ENCODE measurements around the gene TRIM50.
"Not testable (repeated sequence)": the region's sequence is repeated elsewhere in the genome, so short reads cannot be mapped to it uniquely, and the experiment has no call there.

Gene TRIM50

DNA sequence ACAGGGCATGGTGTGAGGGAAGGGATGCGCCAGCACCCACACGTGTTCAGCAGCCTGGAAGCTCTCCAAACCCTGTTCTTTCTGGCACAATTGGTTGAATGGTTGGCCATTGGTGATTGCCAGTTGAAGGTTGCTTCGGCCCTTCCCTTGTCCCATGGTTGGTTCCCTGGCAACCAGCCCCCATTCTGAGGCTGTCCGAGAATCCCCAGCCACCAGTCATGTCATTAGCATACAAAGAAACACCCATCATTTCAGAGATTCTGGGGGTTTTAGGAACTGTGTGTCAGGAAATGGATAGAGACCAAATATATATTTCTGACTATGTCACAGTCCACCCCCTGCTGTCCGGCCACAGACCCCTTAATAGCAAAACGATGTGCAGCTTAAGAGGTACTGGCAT, 21.9 kb upstream of the TRIM50 start:
- no peak for DNase-seq

DNA sequence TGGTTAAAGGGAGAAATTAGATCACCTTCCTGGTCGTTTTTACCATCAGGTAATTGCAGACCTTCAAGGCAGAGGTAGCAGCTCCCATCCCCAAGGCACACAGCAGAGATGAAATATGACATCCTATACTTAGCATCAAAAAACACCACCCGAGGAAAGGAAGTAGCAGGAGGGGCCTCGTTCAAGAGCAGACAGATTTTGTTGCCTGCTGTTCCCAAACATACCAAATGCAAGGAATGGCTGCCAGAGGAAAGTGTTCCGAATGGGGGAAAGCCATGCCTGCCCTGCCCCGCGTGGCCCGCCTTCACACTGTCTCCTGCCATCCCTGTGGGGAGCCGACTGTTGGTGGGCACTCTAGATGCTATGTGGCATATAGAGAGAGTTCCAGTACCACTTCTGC, 18.1 kb upstream of the TRIM50 start:
- DNase-seq, result no peak

DNA sequence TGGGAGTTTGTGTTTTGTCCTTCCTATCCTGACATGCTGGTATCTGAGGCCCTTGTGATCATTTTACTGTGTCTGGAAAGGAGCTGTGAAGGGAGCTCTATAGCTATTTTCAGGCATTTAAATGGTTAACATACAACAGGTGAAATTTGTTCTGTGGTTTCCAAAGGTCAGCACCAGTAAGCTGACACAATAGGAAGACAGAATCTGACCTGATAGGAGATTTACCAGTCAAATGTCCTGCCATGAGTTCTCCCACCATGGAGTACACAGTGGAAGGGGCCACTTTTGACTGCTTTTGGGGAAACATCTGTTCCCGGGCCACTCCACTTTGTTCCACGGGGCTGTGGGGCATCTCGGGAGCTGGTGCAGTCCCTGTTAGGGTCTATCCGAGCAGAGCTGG, 17.7 kb upstream of the TRIM50 start:
- DNase-seq, result no peak

DNA sequence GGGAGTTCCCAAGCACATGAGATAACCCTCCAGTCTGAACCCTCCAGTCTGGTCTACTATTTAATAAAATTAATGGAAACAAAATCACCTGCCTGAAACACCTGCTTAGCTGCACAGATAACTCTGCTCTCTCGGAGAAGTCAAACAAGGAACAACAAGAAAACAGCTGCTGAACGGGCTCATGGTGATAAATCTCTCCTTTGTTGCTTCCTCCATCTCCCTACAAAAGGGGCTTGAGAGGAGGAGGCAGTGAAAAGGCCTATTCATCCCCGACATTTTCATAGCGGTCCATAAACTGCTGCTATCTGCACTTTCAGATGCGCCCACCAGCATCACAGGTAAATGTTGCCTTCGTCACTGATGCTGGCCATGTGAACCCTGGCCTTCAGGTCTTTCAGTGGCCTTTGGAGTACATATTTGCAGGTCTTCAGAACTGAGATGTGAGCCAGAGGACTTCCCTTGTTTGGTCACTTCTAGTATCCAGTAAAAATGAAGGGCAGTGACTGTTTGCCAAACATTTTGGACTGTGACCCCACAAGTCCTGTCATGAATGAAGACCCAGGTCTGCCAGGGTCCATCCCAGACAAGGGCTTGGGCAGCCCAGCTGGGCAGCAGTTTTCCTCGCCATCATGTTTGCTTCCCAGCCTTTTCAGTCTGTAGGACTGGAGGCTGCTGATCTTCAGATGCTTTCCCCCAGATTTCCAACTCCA, 15.9 kb upstream of the TRIM50 start:
- no peak for DNase-seq

DNA sequence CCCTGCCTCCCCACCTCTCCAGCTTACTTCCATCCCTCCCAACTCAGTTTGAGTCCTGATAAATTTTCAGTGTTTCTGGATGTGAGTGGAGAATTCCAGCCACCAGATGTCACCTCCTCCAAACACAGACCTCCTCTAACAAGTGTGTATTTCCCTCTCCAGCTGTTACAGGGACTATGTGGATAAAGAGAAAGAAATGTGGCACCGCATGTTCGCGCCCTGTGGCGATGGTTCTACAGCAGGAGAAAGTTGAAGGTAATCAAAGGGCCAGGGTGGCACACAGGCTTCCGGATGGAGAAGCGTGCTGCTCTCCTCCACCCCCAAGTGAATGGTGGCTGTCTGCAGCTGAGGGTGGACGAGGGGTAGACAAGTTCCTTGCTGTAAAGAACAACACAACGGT, 14.8 kb upstream of the TRIM50 start:
- no peak for DNase-seq

DNA sequence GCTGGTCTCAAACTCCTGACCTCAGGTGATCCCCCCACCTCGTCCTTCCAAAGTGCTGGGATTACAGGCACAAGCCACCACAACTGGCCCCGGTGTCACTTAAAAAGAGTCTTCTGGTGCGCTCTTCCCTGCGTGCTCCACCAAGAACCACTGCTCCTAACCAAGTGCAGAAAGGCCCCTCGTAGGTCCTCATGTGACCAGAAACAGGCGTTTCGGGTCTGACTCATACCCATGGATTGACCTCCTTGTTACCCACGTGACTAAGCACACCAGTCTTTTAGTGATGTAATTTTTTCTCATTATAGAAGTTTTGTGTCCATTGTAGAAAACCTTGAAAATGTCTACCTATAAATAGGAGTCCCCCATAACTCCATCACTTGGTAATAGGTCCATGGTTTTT, 14.0 kb upstream of the TRIM50 start:
- no peak for DNase-seq

DNA sequence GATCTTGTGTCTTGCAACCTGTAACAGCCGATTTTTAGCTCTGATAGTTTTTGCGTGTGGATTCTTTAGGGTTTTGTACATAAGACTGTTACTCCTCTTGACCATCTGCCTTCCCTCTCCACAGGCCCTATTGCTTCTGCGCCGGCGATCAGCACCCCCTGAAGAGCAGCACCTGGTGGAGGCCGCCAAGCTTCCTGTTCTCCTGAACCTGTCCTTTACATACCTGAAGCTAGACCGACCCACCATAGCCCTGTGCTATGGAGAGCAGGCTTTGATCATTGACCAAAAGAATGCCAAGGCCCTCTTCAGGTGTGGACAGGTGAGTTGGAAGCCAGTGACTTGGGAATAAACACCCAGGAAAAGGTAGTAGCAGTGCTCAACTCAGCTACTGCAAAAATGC, 12.6 kb upstream of the TRIM50 start:
- DNase-seq, result no peak

DNA sequence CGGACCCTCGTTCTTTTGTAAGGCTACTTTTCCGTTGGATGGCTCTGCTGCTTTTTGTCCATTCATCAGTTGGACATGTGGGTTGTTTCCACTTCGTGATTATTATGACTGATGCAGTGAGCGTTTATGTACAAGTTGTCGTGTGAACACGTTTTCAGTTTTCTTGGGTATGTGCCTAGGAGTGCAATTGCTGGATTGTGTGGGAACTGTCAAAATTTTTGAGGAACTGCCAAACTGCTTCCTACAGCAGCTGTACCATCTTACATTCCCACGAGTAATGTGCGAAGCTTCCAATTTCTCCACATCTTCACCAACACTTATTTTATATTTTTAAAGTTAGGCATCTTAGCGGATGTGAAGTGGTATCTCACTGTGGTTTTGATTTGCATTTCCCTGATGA, 10.4 kb upstream of the TRIM50 start:
- DNase-seq, result no peak

DNA sequence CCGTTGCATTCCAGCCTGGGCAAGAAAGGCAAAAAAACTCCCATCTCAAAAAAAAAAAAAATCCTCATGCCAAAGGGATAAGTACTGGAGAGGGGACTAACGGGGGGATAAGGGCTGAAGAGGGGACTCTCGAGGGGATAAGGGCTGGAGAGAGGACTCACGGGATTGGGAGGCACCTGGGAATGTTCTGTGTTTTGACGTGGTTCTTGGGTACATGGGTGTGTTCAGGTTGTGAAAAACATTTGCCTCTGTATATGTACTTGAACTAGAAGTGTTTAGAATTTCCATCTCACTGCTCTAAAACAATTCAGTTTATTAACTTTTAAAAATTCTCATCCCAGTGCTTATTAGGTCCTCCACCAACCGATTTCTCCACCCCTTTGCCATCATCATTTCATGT, 4.6 kb upstream of the TRIM50 start:
- no peak for DNase-seq

DNA sequence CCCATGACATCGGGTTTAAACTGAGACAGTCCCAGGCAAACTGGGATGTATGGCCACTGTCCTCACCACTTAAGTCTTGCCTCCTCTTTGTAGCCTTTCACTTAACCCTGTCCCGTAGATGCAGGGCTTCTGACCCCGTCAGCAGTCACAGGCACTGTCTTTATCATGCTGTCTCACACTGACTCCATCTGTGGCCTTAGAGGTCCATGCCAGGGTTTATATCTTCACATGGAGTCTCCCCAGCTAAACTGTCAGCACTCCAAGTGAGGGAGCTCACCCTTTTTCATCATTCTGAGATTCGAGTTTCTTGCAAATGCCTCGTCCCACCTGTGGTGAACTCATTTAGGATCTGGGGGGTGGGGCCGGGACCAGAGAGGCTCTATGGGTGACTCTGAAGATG, 2.9 kb upstream of the TRIM50 start:
- DNase-seq, result no peak

DNA sequence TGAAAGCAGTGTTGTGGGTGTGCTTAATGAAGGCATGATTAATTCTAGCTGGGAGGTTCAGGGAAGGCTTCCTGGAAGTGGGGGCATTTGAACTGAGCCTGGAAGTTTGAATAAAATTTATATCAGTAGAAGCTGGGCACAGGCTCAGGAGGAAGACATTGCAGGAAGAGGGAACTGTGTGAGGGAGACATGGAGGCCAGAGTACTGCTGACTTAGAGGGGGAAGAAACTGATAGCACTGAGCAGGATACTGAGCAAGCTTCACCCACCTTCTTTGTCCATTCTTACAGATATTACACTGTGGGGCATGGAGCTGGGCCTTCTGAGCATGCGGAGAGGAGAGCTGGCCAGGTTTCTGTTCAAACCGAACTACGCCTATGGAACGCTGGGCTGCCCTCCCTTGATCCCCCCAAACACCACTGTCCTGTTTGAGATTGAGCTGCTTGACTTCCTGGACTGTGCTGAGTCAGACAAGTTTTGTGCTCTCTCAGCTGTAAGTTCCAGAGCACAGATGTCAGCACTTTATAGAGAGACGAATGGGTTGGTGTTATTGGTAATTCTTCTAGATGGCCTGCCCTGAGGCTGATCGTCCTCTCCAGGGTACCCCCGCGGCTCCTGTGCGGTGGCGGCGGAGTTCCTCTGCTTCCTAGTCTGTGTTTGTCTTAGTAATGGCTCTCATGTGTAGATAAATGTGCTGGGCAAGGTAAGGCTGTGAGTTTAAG, 2.1 kb upstream of the TRIM50 start:
- no peak for DNase-seq

DNA sequence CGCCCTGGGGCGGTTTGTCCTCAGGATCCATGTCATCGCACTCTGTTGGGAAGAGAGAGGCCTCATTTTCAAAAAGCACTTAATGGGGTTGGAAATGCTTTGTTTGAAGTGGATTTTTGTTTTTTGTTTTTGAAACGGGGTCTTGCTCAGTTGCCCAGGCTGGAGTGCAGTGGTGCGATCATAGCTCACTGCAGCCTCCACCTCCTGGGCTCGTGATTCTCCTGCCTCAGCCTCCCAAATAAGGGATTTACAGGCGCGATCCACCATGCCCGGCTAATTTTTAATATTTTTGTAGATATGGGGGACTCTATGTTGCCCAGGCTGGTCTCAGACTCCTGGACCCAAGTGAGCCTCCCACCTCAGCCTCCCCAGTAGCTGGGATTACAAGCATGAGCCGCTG, 814 bp upstream of the TRIM50 start:
- no peak for DNase-seq

DNA sequence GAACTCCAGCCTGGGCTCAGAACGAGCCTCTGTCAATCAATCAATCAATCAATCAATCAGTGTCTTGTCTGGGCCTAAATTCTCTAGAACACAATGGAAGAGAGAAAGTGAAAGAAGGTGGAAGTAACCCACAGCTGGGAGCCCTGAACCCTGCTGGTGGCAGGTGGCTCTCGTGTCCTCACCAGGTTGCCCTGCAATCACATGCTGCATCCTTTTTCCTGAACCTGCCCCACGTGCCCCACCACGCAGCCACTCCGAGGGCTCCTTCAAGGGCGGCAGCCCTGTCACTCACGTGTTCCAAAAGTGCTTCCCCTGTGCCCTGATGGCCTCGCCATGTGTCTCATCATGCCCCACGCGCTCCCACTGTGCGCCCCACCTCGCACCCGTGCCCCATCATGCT, 433 bp downstream of the TRIM50 start:
- DNase-seq, result not testable (repeated sequence)

DNA sequence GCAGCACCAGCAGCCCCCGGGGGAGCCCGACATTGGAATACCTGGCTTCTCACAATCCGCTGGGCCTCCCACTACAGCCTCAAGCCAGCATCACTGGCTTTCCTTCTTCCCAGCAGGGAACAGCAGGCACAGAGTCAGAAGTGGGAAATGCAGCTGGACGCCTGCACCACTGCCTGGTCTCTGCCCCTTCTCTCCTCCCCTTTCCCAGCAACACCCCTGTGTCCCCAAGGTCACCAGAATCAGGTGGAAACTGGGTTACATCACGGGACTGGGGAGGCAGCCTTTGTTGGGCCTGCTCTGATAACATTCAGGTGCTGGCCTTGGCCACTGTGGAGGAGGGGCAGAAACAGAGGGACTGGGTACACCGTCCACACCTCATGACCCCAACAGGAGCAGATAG, 2.5 kb downstream of the TRIM50 start:
- not testable (repeated sequence) for DNase-seq

DNA sequence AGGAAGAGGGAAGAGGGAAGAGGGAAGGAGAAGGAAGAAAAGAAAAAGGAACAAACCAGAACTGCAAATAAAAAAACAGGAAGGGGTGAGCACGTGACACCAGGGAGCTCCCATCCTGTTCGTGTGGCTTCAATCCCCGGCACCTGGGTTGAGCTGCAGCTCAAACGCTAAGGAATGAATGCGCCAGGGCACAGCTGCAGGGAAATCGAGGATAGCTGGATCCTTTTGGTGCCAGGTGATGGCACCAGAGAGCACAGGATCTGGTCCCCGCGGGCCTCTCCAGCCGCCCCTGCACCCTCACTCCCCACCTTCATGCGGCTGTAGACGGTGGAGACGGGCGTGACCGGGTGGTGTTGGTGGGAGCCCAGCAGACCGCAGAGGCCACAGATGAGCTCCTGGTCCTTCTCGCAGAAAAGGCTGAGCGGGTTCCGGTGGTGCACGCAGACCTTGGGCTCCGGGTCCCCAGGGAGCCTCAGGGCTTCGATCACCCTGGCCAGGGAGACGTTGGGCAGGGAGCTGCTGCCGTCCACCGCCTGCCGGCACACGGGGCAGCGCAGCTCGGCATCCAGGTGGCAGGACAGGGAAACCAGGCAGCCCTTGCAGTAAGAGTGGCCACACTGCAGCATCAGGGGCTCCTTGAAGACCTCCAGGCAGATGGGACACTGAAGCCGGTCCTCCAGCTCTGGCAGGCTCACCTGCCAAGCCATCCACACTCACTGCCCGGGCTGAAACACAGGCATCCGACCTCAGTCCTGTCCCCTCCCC, 3.6 kb downstream of the TRIM50 start:
- peak; percentile 51 for DNase-seq

DNA sequence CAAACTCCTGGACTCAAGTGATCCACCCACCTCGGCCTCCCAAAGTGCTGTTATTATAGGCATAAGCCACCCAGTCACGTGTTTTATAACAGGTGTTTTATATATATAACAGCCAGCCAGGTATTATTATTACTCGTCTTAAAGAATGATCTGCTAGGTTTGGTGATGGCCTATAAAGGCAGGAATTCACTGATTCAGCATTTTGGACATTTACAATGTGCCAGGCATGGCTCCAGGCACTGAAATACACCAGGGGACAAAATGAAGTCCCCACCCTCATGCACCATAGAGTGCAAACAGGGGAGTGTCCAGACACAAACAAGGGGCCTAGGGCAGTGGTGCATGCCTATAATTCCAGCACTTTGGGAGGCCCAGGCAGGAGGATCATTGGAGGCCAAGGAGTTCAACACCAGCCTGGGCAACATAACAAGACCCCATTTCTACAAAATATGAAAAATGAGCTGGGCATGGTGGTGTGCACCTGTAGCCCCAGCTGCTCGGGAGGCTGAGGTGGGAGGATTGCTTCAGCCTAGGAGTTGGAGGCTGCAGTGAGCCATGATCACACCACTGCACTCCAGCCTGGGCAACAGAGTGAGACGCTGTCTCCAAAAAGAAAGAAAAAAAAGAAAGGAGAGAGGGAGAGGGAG, 4.3 kb downstream of the TRIM50 start:
- not testable (repeated sequence) for DNase-seq

DNA sequence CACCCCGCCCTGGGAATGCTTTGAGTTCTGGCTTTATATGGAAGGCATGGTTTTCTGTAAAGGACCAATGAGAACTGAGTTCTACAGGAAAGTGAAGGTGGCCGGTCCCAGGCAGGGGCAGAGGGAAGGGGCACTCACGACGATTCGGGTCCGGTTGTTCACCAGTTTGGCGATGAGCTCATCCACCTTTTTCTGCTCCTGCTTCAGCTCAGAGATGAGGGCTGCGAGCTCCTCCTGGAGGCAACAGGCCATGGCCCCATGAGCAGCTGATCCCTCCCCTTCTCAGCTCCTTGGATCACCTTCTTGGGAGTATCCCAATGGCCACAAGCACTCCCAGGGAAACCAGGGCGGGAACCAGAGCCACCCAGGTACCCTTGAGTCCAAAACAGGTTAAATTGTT, 7.9 kb downstream of the TRIM50 start:
- DNase-seq, result not testable (repeated sequence)

DNA sequence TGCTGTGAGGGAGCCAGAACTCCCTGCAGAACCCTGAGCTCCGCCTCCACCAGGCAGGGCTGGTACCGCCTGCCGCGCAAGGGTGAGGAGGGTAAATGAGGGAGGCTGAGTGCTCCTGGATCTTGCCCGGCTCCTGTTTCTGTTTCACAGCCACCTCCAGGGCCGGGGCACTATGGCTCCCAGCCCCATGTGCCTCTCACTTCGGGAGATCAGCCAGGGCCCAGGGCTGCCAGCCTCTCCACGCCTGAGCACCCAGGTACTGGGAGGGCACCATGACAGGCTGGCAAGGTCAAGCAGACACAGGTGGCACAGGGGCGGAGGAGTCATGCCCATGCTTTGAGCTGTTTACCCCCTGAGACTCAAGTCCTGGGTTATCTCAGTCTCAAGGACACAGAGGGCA, 8.3 kb downstream of the TRIM50 start:
- not testable (repeated sequence) for DNase-seq

DNA sequence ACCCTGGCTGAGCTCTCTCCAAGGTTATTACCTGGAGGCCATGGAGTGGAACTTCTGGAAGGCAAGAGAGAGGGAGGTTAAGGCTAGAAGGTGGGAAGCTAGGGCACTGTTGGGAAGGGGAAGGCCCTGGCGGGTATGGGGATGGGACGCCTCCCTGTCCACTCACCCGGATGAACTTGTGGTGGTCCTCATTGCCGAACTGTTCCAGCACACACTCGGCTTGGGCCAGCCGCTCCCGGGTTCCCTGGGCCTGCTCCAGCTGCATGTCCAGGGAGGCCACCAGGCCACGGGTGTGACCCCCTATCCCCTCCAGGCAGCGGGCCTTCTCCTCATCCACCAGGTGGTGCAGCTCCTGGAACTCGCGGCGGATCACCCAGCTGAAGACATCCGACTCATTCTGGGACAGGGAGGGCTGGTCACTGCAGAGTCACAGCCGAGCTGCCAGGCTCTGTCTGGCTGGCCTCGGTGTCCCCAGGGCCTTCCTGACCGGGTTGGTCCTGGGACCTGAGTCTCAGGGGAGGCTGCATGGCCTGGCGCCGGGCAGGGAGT, 9.2 kb downstream of the TRIM50 start:
- not testable (repeated sequence) for DNase-seq

DNA sequence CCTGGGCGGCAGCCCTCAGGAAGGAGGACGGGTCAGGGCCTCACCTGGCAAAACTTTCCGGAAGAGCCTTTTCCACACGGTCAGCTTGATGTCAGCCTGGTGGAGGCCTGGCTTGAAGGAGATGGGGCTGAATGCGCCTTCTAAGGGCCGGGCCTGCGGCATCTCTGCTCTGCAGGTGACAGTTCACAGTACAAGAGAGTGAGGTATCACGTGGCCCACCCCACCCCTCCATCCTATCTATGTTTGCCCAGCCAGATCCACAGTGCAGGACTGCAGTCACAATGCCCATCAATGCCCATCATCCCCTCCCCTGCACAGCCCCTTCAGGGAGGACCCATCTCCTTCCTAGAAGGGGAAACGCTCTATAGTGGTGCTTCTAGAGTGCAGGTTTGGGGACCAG, 11.4 kb downstream of the TRIM50 start:
- DNase-seq, result no peak

DNA sequence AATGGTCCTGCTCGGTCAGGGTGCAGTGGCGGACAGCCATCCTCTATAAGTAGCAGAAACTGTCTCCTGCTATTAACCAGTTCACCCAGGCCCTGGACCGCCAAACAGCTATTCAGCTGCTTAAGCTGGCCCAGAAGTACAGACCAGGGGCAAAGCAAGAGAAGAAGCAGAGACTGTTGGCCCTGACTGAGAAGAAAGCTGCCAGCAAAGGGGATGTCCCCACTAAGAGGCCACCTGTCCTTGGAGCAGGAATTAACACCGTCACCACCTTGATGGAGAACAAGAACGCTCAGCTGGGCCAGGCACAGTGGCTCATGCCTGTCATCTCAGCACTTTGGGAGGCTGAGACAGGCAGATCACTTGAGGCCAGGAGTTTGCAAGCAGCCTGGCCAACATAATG, 13.6 kb downstream of the TRIM50 start:
- DNase-seq, result no peak

DNA sequence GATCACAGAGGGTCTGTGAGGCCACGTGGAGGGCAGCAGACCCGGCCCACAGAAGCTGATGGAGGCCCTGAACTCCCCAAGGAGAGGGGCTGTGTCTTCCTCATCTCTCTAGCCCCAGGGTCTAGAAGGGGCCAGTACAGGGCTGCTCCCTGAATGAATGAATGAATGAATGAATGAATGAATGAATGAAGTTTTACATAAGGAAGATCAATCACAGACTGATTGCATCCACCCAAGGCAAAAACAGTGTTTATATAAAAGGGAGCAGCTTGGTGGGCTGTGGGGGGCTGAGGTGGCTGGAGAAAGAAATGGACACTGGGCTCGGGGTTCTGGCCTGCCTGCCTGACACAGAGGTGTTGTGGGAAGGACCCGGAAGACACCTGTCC, 14.4 kb downstream of the TRIM50 start:
- DNase-seq, result no peak

DNA sequence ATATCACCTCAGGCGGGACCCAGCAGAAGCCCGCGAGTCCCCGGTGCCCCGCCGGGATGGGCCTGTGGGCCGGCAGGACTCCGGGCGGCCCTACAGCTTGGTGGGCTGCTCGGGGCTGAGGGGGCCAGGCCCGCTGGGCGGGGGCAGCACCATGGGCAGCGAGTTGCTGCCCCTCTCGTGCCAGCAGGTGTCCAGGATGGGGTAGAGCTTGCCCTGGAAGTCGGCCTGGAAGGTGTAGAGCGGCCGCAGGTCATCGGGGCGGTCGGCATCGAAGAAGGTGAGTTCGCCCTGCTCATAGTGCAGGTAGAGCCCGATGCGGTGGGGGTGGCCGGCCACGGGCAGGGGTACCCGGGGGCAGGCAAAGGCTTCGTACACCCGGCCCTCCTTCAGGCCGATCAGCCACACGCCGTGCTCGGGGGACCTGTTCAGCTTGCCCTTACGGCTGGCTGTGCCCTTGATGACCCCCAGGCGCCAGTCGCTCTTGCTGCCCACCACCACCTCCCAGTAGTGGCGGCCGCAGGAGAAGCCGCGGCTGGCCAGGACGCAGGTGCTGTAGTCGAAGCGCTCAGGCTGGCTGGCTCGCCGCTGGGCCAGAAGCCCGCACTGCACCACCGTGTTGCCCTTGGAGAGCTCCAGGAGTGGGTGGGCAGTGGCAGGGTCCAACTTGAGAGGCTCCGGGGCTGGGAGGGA, 14.9 kb downstream of the TRIM50 start:
- DNase-seq, result no peak
